ENCODE measurements around the gene ARFGEF2.

The ARFGEF2 gene

GRCh38 chr20:48919336-48919881, 2.1 kb upstream of the ARFGEF2 start:
- TF ChIP-seq CTCF (conservative IDR thresholded peaks at IDR 0.05; ENCODE audit: low read depth, low read length), result no peak
- no peak overlapping the region for H3K4me3 ChIP-seq (ENCODE audit: low read depth, low read length)
- no peak for DNase-seq (ENCODE audit: low read depth)

- H3K4me3 ChIP-seq (ENCODE audit: low read depth, low read length), result no peak overlapping the region
- no peak for TF ChIP-seq CTCF (conservative IDR thresholded peaks at IDR 0.05; ENCODE audit: low read depth, low read length)
- DNase-seq (ENCODE audit: low read depth), result no peak
These were observed 1.5 kb upstream of the ARFGEF2 start for GRCh38 chr20:48919882-48920526.

- peak overlapping the region; percentile 76 for H3K4me3 ChIP-seq (ENCODE audit: low read depth, low read length)
- no peak for TF ChIP-seq CTCF (conservative IDR thresholded peaks at IDR 0.05; ENCODE audit: low read depth, low read length)
- DNase-seq (ENCODE audit: low read depth), result no peak
These were observed 864 bp upstream of the ARFGEF2 start for GRCh38 chr20:48920527-48921167.

- TF ChIP-seq CTCF (conservative IDR thresholded peaks at IDR 0.05; ENCODE audit: low read depth, low read length), result no peak
- DNase-seq (ENCODE audit: low read depth), result no peak
These were observed 641 bp downstream of the ARFGEF2 start for GRCh38 chr20:48921883-48922820.

GRCh38 chr20:48923149-48923718, 1.7 kb downstream of the ARFGEF2 start:
- H3K4me3 ChIP-seq (ENCODE audit: low read depth, low read length), result no peak overlapping the region
- TF ChIP-seq CTCF (conservative IDR thresholded peaks at IDR 0.05; ENCODE audit: low read depth, low read length), result no peak
- DNase-seq (ENCODE audit: low read depth), result no peak

More at GRCh38 chr20:48921883-48922820, 641 bp downstream of the ARFGEF2 start:
- peak overlapping the region; percentile 76 for H3K4me3 ChIP-seq (ENCODE audit: low read depth, low read length)

GRCh38 chr20:48924756-48925109, 3.2 kb downstream of the ARFGEF2 start:
- no peak for DNase-seq (ENCODE audit: low read depth)
- H3K4me3 ChIP-seq (ENCODE audit: low read depth, low read length), result no peak overlapping the region
- no peak for TF ChIP-seq CTCF (conservative IDR thresholded peaks at IDR 0.05; ENCODE audit: low read depth, low read length)

Data from choroid plexus epithelial cell (primary cell).